ENCODE data around the gene PLCH1.
A peak's percentile ranks its signal among the peaks of the same experiment; 100 is the strongest.

The PLCH1 gene

GRCh38 chr3:155701882-155702465, 42.9 kb downstream of the PLCH1 start:
- Histone ChIP-seq H2AFZ (ENCODE audit: low read length) (no peak overlapping the region), H3K9me3 (ENCODE audit: low read length) (no peaks in the 10 kb centered on the region), H3K79me2 (ENCODE audit: insufficient read depth, low read length) (no peaks in the 10 kb centered on the region), H3K27ac (ENCODE audit: low read depth, low read length, poor library complexity, severe bottlenecking) (no peak overlapping the region), H3K4me2 (ENCODE audit: low read length) (no peak overlapping the region), H3K4me1 (ENCODE audit: insufficient read depth, low read length, severe bottlenecking) (no peaks in the 10 kb centered on the region), H3F3A (ENCODE audit: insufficient read depth, low read length) (no peaks in the 10 kb centered on the region), H3K4me3 (ENCODE audit: low read depth, low read length, poor library complexity, severe bottlenecking) (no peak overlapping the region), H3K36me3 (ENCODE audit: insufficient read depth, low read length) (no peaks in the 10 kb centered on the region), H3K9me2 (ENCODE audit: low read depth, low read length) (no peaks in the 10 kb centered on the region), H3K9ac (ENCODE audit: low read length) (no peak overlapping the region), H4K20me1 (ENCODE audit: insufficient read depth, low read length) (no peaks in the 10 kb centered on the region), H3K27me3 (ENCODE audit: insufficient read depth, low read length) (no peaks in the 10 kb centered on the region)
- peak; percentile 89 for TF ChIP-seq CTCF (IDR thresholded peaks at IDR 0.05; ENCODE audit: low read length)
- no peak for TF ChIP-seq EZH2 (IDR thresholded peaks at IDR 0.05; ENCODE audit: borderline replicate concordance, low read length)

- H3K36me3 ChIP-seq (ENCODE audit: insufficient read depth, low read length): no peaks in the 10 kb centered on the region
- TF ChIP-seq EZH2 (IDR thresholded peaks at IDR 0.05; ENCODE audit: borderline replicate concordance, low read length) (no peak), CTCF (IDR thresholded peaks at IDR 0.05; ENCODE audit: low read length) (no peak)
- H3K4me1 ChIP-seq (ENCODE audit: insufficient read depth, low read length, severe bottlenecking): no peaks in the 10 kb centered on the region
- no peak overlapping the region for H3K4me2 ChIP-seq (ENCODE audit: low read length)
- no peak overlapping the region for H2AFZ ChIP-seq (ENCODE audit: low read length)
- H3K27me3 ChIP-seq (ENCODE audit: insufficient read depth, low read length): no peaks in the 10 kb centered on the region
- H3K79me2 ChIP-seq (ENCODE audit: insufficient read depth, low read length): no peaks in the 10 kb centered on the region
- H4K20me1 ChIP-seq (ENCODE audit: insufficient read depth, low read length): no peaks in the 10 kb centered on the region
- no peak overlapping the region for H3K4me3 ChIP-seq (ENCODE audit: low read depth, low read length, poor library complexity, severe bottlenecking)
- no peaks in the 10 kb centered on the region for H3K9me3 ChIP-seq (ENCODE audit: low read length)
- no peak overlapping the region for H3K9ac ChIP-seq (ENCODE audit: low read length)
- H3K9me2 ChIP-seq (ENCODE audit: low read depth, low read length): no peaks in the 10 kb centered on the region
- no peak overlapping the region for H3K27ac ChIP-seq (ENCODE audit: low read depth, low read length, poor library complexity, severe bottlenecking)
- no peaks in the 10 kb centered on the region for H3F3A ChIP-seq (ENCODE audit: insufficient read depth, low read length)
Observed at GRCh38 chr3:155697542-155697941, 47.3 kb downstream of the PLCH1 start.

DNA sequence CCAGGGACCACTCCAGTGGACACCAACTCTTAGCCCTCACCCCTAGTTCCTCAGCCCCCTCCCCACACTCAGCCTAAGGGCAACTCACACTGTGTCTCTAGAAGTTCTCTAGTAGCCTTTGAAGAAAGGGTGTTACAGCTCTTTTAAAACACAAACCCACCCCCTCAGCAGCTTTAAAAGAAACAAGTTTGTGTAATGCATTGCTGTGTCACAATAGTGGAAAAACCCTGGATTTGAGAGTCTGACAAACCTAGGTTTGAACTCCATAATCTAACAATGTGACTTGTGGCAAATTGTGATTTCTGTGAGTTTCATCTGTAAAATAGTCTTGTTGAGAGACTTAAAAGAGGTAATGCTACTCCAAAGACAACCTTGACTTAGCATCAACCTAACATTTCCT, 54.0 kb downstream of the PLCH1 start:
- no peak overlapping the region for H2AFZ ChIP-seq (ENCODE audit: low read length)
- H3K36me3 ChIP-seq (ENCODE audit: insufficient read depth, low read length): no peaks in the 10 kb centered on the region
- H3K27me3 ChIP-seq (ENCODE audit: insufficient read depth, low read length): no peaks in the 10 kb centered on the region
- no peak overlapping the region for H3K27ac ChIP-seq (ENCODE audit: low read depth, low read length, poor library complexity, severe bottlenecking)
- no peak overlapping the region for H3K4me3 ChIP-seq (ENCODE audit: low read depth, low read length, poor library complexity, severe bottlenecking)
- H3K4me2 ChIP-seq (ENCODE audit: low read length): no peak overlapping the region
- H3K79me2 ChIP-seq (ENCODE audit: insufficient read depth, low read length): no peaks in the 10 kb centered on the region
- H3K9ac ChIP-seq (ENCODE audit: low read length): no peak overlapping the region
- no peak for TF ChIP-seq EZH2 (IDR thresholded peaks at IDR 0.05; ENCODE audit: borderline replicate concordance, low read length)
- no peak for TF ChIP-seq CTCF (IDR thresholded peaks at IDR 0.05; ENCODE audit: low read length)
- H3F3A ChIP-seq (ENCODE audit: insufficient read depth, low read length): no peaks in the 10 kb centered on the region
- no peaks in the 10 kb centered on the region for H3K9me2 ChIP-seq (ENCODE audit: low read depth, low read length)
- H3K9me3 ChIP-seq (ENCODE audit: low read length): no peaks in the 10 kb centered on the region
- no peaks in the 10 kb centered on the region for H3K4me1 ChIP-seq (ENCODE audit: insufficient read depth, low read length, severe bottlenecking)
- H4K20me1 ChIP-seq (ENCODE audit: insufficient read depth, low read length): no peaks in the 10 kb centered on the region
